GM13977 (cell line): ENCODE results near the gene COMT.
"Not testable (repeated sequence)": the region's sequence is repeated elsewhere in the genome, so short reads cannot be mapped to it uniquely, and the experiment has no call there.

Experiments
- DNase-seq: peaks from one replicate; pipeline ENCODE4 v3.0.0; 2012; ENCODE audit warnings: low spot score
- in situ Hi-C: fragments of 300-500 bp; cut with MboI; formaldehyde crosslinking; loops from one replicate; pipeline ENCODE4 v1.12.0; 2022; ENCODE audit warnings: low sequenced_read_pairs, low pct_unique_long_range_greater_than_20kb, mixed read lengths, inconsistent platforms; ENCODE audit not compliant: unreplicated experiment
- TF ChIP-seq, protein P1 (sequence below): IDR thresholded peaks from 2 replicates; pipeline ENCODE4 v1.5.1; 2012; ENCODE audit warnings: mild to moderate bottlenecking, control low read depth; ENCODE audit not compliant: insufficient read depth; ENCODE audit errors: extremely low read depth, missing control alignments

The COMT gene

DNA sequence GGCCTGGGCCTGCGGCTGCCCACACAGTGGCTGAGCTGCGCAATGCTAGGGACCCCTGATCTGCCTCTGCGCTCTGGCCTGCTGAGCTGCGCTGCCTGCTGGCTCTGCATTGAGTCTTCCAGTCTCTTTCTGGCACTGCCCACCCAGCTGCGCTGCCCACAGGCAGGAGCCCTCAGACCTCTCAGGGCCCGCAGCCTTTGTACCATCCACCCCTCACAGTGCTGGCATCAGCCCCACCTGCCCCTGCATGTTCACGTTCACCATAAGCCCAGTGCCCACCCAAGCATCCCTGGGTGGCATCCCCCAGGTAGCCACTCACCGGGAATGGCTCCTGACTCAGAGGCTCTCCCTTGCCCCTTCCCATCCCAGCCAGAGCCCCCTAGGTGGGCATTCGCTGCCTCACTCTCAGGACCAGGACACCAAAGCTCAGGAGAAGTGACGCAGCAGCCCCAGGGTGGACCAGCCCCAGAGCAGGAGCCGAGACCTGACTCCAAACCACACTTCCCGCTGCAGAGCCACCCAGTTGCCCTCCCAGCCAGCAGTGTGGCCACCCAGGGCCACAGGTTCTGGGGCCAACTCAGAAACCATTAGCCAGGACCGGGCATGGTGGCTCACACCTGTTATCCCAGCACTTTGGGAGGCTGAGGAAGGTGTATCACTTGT, 21.7 kb upstream of the COMT start:
- in situ Hi-C loops: no loop called here
- DNase-seq: no peak
- TF ChIP-seq, protein P1, sequence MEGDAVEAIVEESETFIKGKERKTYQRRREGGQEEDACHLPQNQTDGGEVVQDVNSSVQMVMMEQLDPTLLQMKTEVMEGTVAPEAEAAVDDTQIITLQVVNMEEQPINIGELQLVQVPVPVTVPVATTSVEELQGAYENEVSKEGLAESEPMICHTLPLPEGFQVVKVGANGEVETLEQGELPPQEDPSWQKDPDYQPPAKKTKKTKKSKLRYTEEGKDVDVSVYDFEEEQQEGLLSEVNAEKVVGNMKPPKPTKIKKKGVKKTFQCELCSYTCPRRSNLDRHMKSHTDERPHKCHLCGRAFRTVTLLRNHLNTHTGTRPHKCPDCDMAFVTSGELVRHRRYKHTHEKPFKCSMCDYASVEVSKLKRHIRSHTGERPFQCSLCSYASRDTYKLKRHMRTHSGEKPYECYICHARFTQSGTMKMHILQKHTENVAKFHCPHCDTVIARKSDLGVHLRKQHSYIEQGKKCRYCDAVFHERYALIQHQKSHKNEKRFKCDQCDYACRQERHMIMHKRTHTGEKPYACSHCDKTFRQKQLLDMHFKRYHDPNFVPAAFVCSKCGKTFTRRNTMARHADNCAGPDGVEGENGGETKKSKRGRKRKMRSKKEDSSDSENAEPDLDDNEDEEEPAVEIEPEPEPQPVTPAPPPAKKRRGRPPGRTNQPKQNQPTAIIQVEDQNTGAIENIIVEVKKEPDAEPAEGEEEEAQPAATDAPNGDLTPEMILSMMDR: no peak

DNA sequence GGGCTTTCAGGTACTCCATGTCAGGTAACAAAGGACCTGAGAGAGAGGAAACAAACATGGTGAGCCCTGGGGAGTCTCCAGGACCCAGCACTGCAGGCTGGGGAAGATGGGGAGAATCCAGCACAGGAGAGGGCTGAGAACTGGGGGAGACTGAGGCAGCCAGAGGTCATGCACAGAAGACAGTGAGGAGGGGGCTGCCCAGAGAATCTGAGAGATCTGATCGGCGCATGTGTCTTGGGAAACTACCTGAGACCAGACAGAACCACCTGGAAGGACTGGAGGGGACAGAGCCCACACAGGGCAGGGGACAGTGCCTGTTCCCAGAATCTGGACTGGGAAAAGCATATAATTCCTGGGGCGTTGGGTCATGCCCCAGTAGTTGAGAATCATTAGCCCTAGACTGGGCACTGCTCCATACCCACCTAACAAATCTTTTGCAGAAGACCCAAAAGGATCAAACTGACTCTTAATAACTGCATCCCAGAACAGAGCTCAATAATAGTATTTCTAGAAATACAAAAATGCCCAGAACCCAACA, 20.0 kb upstream of the COMT start:
- in situ Hi-C loops: no loop called here
- DNase-seq: no peak
- TF ChIP-seq, protein P1: no peak

DNA sequence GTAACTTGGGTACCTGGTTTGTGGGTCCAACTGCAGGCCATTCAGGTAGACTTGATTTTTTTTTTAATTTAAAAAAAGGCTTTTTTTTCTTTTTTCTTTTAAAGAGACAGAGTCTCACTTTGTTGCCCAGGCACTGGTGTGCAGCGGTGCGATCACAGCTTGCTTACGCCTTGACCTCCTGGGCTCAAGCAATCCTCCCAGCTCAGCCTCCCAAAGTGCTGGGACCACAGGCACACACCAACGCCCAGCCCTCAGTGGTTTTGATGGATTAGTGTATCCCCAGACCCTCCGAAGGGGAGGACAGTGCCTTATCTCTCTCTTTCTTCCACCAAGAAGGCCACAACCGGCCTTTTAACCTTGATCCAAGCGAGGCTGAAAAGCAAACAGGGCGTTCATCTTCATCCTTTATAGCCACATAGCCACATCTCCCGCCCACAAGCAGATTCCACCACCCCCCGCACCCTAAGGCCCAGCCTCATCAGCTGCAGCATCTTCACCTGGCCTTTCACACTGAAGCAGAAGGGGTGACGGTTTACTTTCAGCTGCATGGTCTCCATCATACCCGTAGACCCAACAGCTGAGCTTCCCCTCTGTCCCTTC, 17.6 kb upstream of the COMT start:
- TF ChIP-seq, protein P1: no peak
- in situ Hi-C loops: no loop called here
- DNase-seq: no peak

DNA sequence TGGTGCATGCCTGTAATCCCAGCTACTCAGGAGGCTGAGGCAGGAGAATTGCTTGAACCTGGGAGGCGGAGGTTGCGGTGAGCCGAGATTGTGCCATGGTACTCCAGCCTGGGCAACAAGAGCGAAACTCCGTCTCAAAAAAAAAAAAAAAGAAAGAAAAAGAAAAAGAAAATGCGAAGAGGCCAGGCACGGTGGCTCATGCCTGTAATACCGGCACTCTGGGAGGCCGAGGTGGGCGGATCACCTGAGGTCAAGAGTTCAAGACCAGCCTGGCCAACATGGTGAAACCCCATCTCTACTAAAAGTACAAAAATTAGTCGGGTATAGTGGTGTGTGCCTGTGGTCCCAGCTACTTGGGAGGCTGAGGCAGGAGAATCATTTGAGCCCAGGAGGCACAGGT, 15.5 kb upstream of the COMT start:
- DNase-seq, in situ Hi-C loops: not testable (repeated sequence)

DNA sequence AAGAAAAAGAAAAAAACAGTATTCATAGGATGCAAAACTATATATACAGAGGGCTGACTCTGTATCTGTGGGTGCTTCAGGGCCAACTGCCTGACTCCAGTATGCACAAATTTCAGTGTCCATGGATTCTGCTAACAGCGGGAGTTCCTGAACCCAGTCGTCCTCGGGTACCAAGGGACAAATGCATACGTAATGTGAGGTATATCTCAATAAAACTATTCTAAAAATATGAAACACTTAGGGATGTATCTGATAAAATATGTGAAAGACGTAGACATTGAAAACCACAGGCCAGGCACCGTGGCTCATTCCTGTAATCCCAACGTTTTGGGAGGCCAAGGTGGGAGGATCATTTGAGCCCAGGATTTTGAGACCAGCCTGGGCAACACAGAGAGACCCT, 13.9 kb upstream of the COMT start:
- DNase-seq: no peak
- TF ChIP-seq, protein P1: no peak
- in situ Hi-C loops: no loop called here

DNA sequence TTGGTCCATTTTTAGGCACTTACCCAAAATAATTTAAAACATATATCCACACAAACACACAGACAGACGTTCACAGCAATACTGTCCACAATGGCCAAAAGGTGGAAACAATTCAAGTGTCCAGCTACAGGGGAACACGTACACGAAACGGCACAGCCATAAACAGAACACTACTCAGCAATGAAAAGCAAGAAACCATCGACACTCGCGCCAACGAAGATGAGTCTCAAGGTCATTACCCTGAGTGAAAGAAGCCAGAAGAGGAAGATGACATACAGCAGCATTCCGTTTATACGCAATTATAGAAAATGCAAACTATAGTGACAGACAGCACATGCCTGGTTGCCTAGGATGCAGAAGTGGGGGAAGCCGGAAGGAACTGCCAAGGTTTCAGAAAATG, 13.4 kb upstream of the COMT start:
- DNase-seq: no peak
- in situ Hi-C loops: no loop called here
- TF ChIP-seq, protein P1: no peak
